C4-2B (cell line): Measurements from ENCODE around the gene YPEL1.

ENCODE experiments used
- H3K27ac ChIP-seq: fragments of 450-650 bp; 2 replicates; pipeline ENCODE4 v1.5.1; 2017
- ZFX ChIP-seq: fragments of 450-650 bp; IDR thresholded peaks from 2 replicates; pipeline ENCODE4 v1.6.1; 2017
- TF ChIP-seq, protein P1 (sequence below): fragments of 450-650 bp; conservative IDR thresholded peaks from 2 replicates; pipeline ENCODE4 v1.5.1; 2017; ENCODE audit warnings: mild to moderate bottlenecking

The YPEL1 gene

GRCh38 chr22:21701384-21701971 lies 34.1 kb downstream of the YPEL1 start:
- TF ChIP-seq, protein P1, sequence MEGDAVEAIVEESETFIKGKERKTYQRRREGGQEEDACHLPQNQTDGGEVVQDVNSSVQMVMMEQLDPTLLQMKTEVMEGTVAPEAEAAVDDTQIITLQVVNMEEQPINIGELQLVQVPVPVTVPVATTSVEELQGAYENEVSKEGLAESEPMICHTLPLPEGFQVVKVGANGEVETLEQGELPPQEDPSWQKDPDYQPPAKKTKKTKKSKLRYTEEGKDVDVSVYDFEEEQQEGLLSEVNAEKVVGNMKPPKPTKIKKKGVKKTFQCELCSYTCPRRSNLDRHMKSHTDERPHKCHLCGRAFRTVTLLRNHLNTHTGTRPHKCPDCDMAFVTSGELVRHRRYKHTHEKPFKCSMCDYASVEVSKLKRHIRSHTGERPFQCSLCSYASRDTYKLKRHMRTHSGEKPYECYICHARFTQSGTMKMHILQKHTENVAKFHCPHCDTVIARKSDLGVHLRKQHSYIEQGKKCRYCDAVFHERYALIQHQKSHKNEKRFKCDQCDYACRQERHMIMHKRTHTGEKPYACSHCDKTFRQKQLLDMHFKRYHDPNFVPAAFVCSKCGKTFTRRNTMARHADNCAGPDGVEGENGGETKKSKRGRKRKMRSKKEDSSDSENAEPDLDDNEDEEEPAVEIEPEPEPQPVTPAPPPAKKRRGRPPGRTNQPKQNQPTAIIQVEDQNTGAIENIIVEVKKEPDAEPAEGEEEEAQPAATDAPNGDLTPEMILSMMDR = no peak
- TF ChIP-seq ZFX = no peak
- no peak overlapping the region for H3K27ac ChIP-seq

DNA sequence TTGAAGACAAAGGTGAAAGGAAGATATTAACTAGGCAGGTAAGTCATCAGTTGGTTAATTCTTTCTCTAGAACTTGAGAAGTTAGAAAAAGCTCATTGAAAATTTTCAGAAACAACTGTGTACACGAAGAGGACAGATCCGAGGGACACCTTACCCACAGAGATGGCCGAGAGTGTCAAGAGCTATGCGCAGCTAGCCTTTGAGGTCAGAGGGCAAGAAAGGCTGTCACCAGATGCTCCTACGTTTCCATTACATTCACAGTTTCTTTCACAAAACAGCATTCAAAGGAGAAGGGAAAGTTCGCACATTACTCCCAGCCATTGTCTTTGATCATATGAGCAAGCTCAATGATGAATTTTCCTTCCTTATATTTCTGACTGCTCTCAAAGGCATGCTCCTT lies 34.8 kb downstream of the YPEL1 start:
- TF ChIP-seq ZFX = no peak
- TF ChIP-seq, protein P1 = no peak

DNA sequence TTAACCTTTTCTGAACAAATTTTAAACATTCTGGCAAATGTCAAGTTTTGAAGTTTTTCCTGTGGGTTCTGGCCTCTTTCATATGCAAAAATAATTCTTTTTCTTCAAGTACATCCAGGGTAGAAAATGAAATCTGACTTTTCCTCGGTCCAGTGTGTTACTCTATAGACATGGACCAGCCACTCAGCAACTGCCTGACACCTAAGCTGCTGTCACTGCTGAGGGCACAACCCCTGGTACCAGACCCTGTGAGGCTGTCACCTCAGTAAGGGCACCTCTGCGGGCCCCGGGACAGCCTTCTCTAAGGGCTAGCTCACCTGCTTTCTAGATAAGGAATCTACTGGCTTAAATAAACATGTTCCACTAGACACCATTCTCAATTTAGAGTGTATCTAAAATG lies 36.0 kb downstream of the YPEL1 start:
- no peak for TF ChIP-seq ZFX
- TF ChIP-seq, protein P1 = no peak
- no peak overlapping the region for H3K27ac ChIP-seq

More for the DNA sequence above, 34.8 kb downstream of the YPEL1 start:
- H3K27ac ChIP-seq = no peak overlapping the region

GRCh38 chr22:21698430-21699329 lies 36.9 kb downstream of the YPEL1 start:
- TF ChIP-seq, protein P1 = no peak
- no peak for TF ChIP-seq ZFX
- no peak overlapping the region for H3K27ac ChIP-seq

- TF ChIP-seq ZFX = no peak
- TF ChIP-seq, protein P1 = no peak
- H3K27ac ChIP-seq = no peak overlapping the region
These were observed 37.7 kb downstream of the YPEL1 start for GRCh38 chr22:21697880-21698279.

DNA sequence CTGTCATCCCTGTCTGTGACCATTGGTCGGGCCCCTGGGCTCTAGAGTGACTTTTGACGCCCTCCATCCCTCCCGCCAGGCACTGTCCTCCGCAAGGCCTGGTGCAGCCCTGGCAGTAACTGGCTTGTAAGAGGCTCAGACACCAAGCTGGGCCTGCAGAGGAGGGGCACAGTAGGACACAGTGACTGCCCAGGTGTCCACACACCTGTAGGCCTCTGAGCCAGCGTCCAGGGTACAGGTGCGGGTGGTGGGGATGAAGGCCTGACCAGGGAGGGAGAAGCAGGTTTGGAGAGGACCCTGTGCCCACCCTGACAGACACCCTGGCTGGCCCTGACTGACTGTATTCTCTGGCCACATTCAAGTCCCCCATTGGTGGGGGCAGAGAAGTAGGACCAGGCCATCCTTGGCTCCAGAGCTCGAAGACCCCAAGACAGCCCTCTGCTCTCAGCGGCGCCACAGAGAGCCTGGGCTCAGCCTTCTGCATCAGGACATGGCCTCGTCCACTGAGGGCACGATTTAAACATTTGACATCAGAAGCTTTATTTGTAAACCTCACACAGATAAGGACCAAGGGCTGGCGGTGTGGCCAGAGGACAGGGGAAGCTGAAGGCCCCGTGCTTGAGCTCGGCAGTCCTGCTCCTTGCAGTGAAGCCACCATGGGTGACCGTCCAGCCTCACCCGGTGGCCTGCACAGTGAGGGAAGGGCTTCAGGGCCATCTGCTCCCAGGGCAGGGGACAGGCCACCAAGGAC lies 38.4 kb downstream of the YPEL1 start:
- H3K27ac ChIP-seq = no peak overlapping the region
- TF ChIP-seq, protein P1 = no peak
- TF ChIP-seq ZFX = no peak
